HepG2 (cell line): ENCODE results near the gene DARS2. TPM values are rescaled to one million over a fixed set of nuclear protein-coding genes. Genes with fewer than 3 reads are reported as not detected.
A peak's percentile ranks its signal among the peaks of the same experiment; 100 is the strongest.

Source experiments
- ARID4A ChIP-seq: sonication (generic); formaldehyde crosslinking; IDR thresholded peaks from 2 replicates; pipeline ENCODE4 v1.5.0; 2020; ENCODE audit warnings: mild to moderate bottlenecking, missing genetic modification reagents, borderline replicate concordance
- ATF3 ChIP-seq: sonication (generic); formaldehyde crosslinking; IDR thresholded peaks from 2 replicates; pipeline ENCODE4 v1.4.0; 2020; ENCODE audit warnings: missing genetic modification reagents
- ATF7-NPFF ChIP-seq: sonication (generic); formaldehyde crosslinking; IDR thresholded peaks from 2 replicates; pipeline ENCODE4 v1.8.1; 2023; ENCODE audit warnings: mild to moderate bottlenecking, low read depth, missing genetic modification reagents, moderate library complexity
- CBX5 ChIP-seq: sonication (generic); formaldehyde crosslinking; IDR thresholded peaks from 2 replicates; pipeline ENCODE4 v1.4.0; 2020; ENCODE audit warnings: missing genetic modification reagents, borderline replicate concordance
- FOXA3 ChIP-seq: IDR thresholded peaks from 2 replicates; pipeline ENCODE4 v1.6.1; 2016; ENCODE audit warnings: missing genetic modification reagents, missing compliant biosample characterization
- GMEB1 ChIP-seq: sonication (generic); formaldehyde crosslinking; IDR thresholded peaks from 2 replicates; pipeline ENCODE4 v1.5.1; 2020; ENCODE audit warnings: missing genetic modification reagents, mild to moderate bottlenecking, borderline replicate concordance
- KLF16 ChIP-seq, 2 experiments: sonication (generic) in 1 of 2; formaldehyde crosslinking in 1 of 2; IDR thresholded peaks; 2 replicates each; pipeline versions ENCODE4 v1.6.1 to v1.8.0; 2016 to 2023; ENCODE audit warnings: missing genetic modification reagents in 2 of 2, missing compliant biosample characterization in 1 of 2
- MED1 ChIP-seq: sonication (generic); formaldehyde crosslinking; IDR thresholded peaks from 2 replicates; pipeline ENCODE4 v1.4.0; 2020; ENCODE audit warnings: missing genetic modification reagents
- MXD4 ChIP-seq: IDR thresholded peaks from 2 replicates; pipeline ENCODE4 v1.6.1; 2016; ENCODE audit warnings: mild to moderate bottlenecking, missing biosample characterization, missing genetic modification reagents
- NFYB ChIP-seq: sonication (generic); formaldehyde crosslinking; IDR thresholded peaks from 2 replicates; pipeline ENCODE4 v1.4.0; 2020; ENCODE audit warnings: missing genetic modification reagents
- NR2F2 ChIP-seq: IDR thresholded peaks from 2 replicates; pipeline ENCODE4 v1.6.1; 2012; ENCODE audit warnings: low read depth, inconsistent platforms, borderline replicate concordance
- PRMT3 ChIP-seq: sonication (generic); formaldehyde crosslinking; IDR thresholded peaks from 2 replicates; pipeline ENCODE4 v1.8.1; 2022; ENCODE audit warnings: low read depth, mild to moderate bottlenecking, moderate library complexity, missing genetic modification reagents, borderline replicate concordance
- SAFB2 ChIP-seq: sonication (generic); formaldehyde crosslinking; IDR thresholded peaks from 2 replicates; pipeline ENCODE4 v1.5.1; 2020; ENCODE audit warnings: missing genetic modification reagents, low read depth, mild to moderate bottlenecking, borderline replicate concordance
- SIX4 ChIP-seq: sonication (generic); formaldehyde crosslinking; IDR thresholded peaks from 2 replicates; pipeline ENCODE4 v1.4.0; 2020; ENCODE audit warnings: missing genetic modification reagents
- SKI ChIP-seq: fragments of 450-650 bp; IDR thresholded peaks from one replicate; pipeline ENCODE4 v1.6.1; 2018; ENCODE audit warnings: mild to moderate bottlenecking; ENCODE audit not compliant: partially characterized antibody
- SMC3 ChIP-seq: IDR thresholded peaks from 2 replicates; pipeline ENCODE4 v1.6.1; 2011; ENCODE audit warnings: low read length, improper control_type of control experiment
- TOPORS ChIP-seq: sonication (generic); formaldehyde crosslinking; IDR thresholded peaks from 2 replicates; pipeline ENCODE4 v1.8.0; 2023; ENCODE audit warnings: mild to moderate bottlenecking, missing genetic modification reagents
- ZFP37 ChIP-seq: sonication (generic); formaldehyde crosslinking; IDR thresholded peaks from 2 replicates; pipeline ENCODE4 v1.4.0; 2020; ENCODE audit warnings: missing genetic modification reagents, borderline replicate concordance
- ZNF354B ChIP-seq: sonication (generic); formaldehyde crosslinking; IDR thresholded peaks from 2 replicates; pipeline ENCODE4 v1.8.0; 2022; ENCODE audit warnings: mild to moderate bottlenecking, missing genetic modification reagents
- ZNF496 ChIP-seq: sonication (generic); formaldehyde crosslinking; IDR thresholded peaks from 2 replicates; pipeline ENCODE4 v1.8.1; 2023; ENCODE audit warnings: mild to moderate bottlenecking, moderate library complexity, missing genetic modification reagents; ENCODE audit not compliant: insufficient replicate concordance
- ZNF510 ChIP-seq: sonication (generic); formaldehyde crosslinking; IDR thresholded peaks from 2 replicates; pipeline ENCODE4 v1.4.0; 2020; ENCODE audit warnings: low read depth, mild to moderate bottlenecking, missing genetic modification reagents
- ZNF670 ChIP-seq: sonication (generic); formaldehyde crosslinking; IDR thresholded peaks from 2 replicates; pipeline ENCODE4 v1.8.0; 2022; ENCODE audit warnings: mild to moderate bottlenecking, missing genetic modification reagents, borderline replicate concordance
- ZNF747 ChIP-seq: sonication (generic); formaldehyde crosslinking; IDR thresholded peaks from 2 replicates; pipeline ENCODE4 v1.8.1; 2023; ENCODE audit warnings: missing genetic modification reagents, mild to moderate bottlenecking, borderline replicate concordance
- ZNF816 ChIP-seq: sonication (generic); formaldehyde crosslinking; IDR thresholded peaks from 2 replicates; pipeline ENCODE4 v1.8.0; 2022; ENCODE audit warnings: missing genetic modification reagents, mild to moderate bottlenecking, borderline replicate concordance
- polyA plus RNA-seq, 8 experiments: library from polyadenylated mRNA; depleted of rRNA in 3 of 8; stranded (reverse) in 7 of 8; unstranded in 1 of 8; fragments of >200 nt; fragmentation: Illumina TruSeq in 4 of 8; extraction: Trizol in 4 of 8; gene quantifications; 2 replicates each; pipeline versions ENCODE4 v1.2.1 to v1.2.3, GENCODE V29; 2011 to 2016; ENCODE audit warnings: low read depth in 4 of 8, missing spikeins in 1 of 8, mixed read lengths in 1 of 8; ENCODE audit not compliant: insufficient read depth in 1 of 8
- total RNA-seq, 5 experiments: library from RNA; depleted of rRNA; stranded (reverse); fragments of >200 nt; fragmentation: Illumina TruSeq; extraction: Trizol; gene quantifications; 2 replicates each; pipeline ENCODE4 v1.2.3, GENCODE V29; 2016; ENCODE audit warnings: low read depth in 1 of 5

Gene DARS2
- total and polyA plus RNA-seq, 2 of the 13 experiments (the other 11 are each of a cell fraction or from before 2014, with no cell fraction given) = 17.6 to 27.7 TPM

GRCh38 chr1:173867753-173868265 lies 43.3 kb downstream of the DARS2 start, which contains the start of gene GAS5 (continued):
- TF ChIP-seq GMEB1 = peak; percentile 97
- peak; percentile 57 for TF ChIP-seq NFYB (CRISPR knock-in tag)
- TF ChIP-seq SKI = peak; percentile 16
- no peak for TF ChIP-seq NR2F2
- TF ChIP-seq CBX5 (CRISPR knock-in tag) = 0 out of 2 replicates have a peak, but pooled peaks have one; percentile 10
- 0 out of 2 replicates have a peak, but pooled peaks have one; percentile 44 for TF ChIP-seq ZNF816 (CRISPR knock-in tag)
- peak; percentile 75 for TF ChIP-seq ARID4A (CRISPR knock-in tag)
- TF ChIP-seq KLF16 (CRISPR knock-in tag; IDR thresholded peaks at IDR 0.05) = peak in 1 of 2 experiments; percentile 72; a peak in 1 of 4 replicates
- TF ChIP-seq SAFB2 (CRISPR knock-in tag) = peak; percentile 79; the same call in 1 of the 2 replicates
- peak; percentile 86 for TF ChIP-seq MXD4 (CRISPR knock-in tag)
- TF ChIP-seq PRMT3 (CRISPR knock-in tag) = no peak
- peak; percentile 3; the same call in 1 of the 2 replicates for TF ChIP-seq SMC3
- TF ChIP-seq ATF7-NPFF = peak; percentile 17; the same call in 1 of the 2 replicates
- 0 out of 2 replicates have a peak, but pooled peaks have one; percentile 26 for TF ChIP-seq ATF3
- TF ChIP-seq SIX4 = 0 out of 2 replicates have a peak, but pooled peaks have one; percentile 31
- TF ChIP-seq ZNF496 (CRISPR knock-in tag) = no peak
- TF ChIP-seq TOPORS (CRISPR knock-in tag) = 0 out of 2 replicates have a peak, but pooled peaks have one; percentile 17
- TF ChIP-seq MED1 (CRISPR knock-in tag) = 0 out of 2 replicates have a peak, but pooled peaks have one; percentile 13
- 0 out of 2 replicates have a peak, but pooled peaks have one; percentile 12 for TF ChIP-seq ZNF670 (CRISPR knock-in tag)
- TF ChIP-seq ZFP37 (CRISPR knock-in tag) = 0 out of 2 replicates have a peak, but pooled peaks have one; percentile 41
- 0 out of 2 replicates have a peak, but pooled peaks have one; percentile 73 for TF ChIP-seq ZNF510 (CRISPR knock-in tag)
- TF ChIP-seq ZNF747 = 0 out of 2 replicates have a peak, but pooled peaks have one; percentile 37
- TF ChIP-seq ZNF354B (CRISPR knock-in tag) = no peak
- TF ChIP-seq FOXA3 (CRISPR knock-in tag) = peak; percentile 63
